ENCODE measurements around the gene LNPEP. TPM values are rescaled to one million over a fixed set of nuclear protein-coding genes. Genes with fewer than 3 reads are reported as not detected.

The LNPEP gene
- total RNA-seq, 1 donor from 2014 or later, result 19.6 TPM

- Histone ChIP-seq H3K9me3 (ENCODE audit: low read depth) (no peaks in the 10 kb centered on the region), H3F3A (ENCODE audit: low read depth) (no peaks in the 10 kb centered on the region), H3K4me3 (no peak overlapping the region), H3K27me3 (no peaks in the 10 kb centered on the region), H3K27ac (no peak overlapping the region), H3K4me2 (no peak overlapping the region), H3K79me2 (ENCODE audit: low read depth) (no peaks in the 10 kb centered on the region), H4K20me1 (ENCODE audit: low read depth) (no peaks in the 10 kb centered on the region), H2AFZ (replicated peaks) (no peak overlapping the region), H3K4me1 (peaks cover 16% of the 10 kb centered on the region), H3K9ac (no peak overlapping the region), H3K36me3 (no peaks in the 10 kb centered on the region)
- Mint-ChIP-seq H3K4me3 (no peak overlapping the region), H3K27ac (no peak overlapping the region), H3K9me3 (peaks cover 2% of the 10 kb centered on the region), H3K4me1 (peaks cover 25% of the 10 kb centered on the region), H3K36me3 (no peaks in the 10 kb centered on the region), H3K27me3 (ENCODE audit: insufficient read depth, low read depth) (peaks cover 3% of the 10 kb centered on the region)
- no peak for TF ChIP-seq CTCF (IDR thresholded peaks at IDR 0.05)
- TF ChIP-seq EZH2phosphoT487 (IDR thresholded peaks at IDR 0.05), result no peak
- TF ChIP-seq EZH2 (IDR thresholded peaks at IDR 0.05), result no peak
- DNase-seq (ENCODE audit: low spot score), result no peak
Observed at GRCh38 chr5:97067296-97067850, 131.5 kb downstream of the LNPEP start.

GRCh38 chr5:97070234-97070633, 134.4 kb downstream of the LNPEP start:
- Histone ChIP-seq H3F3A (ENCODE audit: low read depth) (no peaks in the 10 kb centered on the region), H3K4me1 (peaks cover 14% of the 10 kb centered on the region), H3K4me3 (no peak overlapping the region), H4K20me1 (ENCODE audit: low read depth) (no peaks in the 10 kb centered on the region), H3K27ac (no peak overlapping the region), H3K9me3 (ENCODE audit: low read depth) (no peaks in the 10 kb centered on the region), H2AFZ (replicated peaks) (peak overlapping the region; percentile 12), H3K4me2 (no peak overlapping the region), H3K36me3 (no peaks in the 10 kb centered on the region), H3K27me3 (no peaks in the 10 kb centered on the region), H3K79me2 (ENCODE audit: low read depth) (no peaks in the 10 kb centered on the region), H3K9ac (no peak overlapping the region)
- no peak for DNase-seq (ENCODE audit: low spot score)
- Mint-ChIP-seq H3K9me3 (peaks cover 2% of the 10 kb centered on the region), H3K36me3 (no peaks in the 10 kb centered on the region), H3K4me3 (no peak overlapping the region), H3K27ac (no peak overlapping the region), H3K27me3 (ENCODE audit: insufficient read depth, low read depth) (peaks cover 3% of the 10 kb centered on the region), H3K4me1 (peaks cover 11% of the 10 kb centered on the region)
- TF ChIP-seq EZH2 (IDR thresholded peaks at IDR 0.05) (no peak), EZH2phosphoT487 (IDR thresholded peaks at IDR 0.05) (no peak), CTCF (IDR thresholded peaks at IDR 0.05) (no peak)

DNA sequence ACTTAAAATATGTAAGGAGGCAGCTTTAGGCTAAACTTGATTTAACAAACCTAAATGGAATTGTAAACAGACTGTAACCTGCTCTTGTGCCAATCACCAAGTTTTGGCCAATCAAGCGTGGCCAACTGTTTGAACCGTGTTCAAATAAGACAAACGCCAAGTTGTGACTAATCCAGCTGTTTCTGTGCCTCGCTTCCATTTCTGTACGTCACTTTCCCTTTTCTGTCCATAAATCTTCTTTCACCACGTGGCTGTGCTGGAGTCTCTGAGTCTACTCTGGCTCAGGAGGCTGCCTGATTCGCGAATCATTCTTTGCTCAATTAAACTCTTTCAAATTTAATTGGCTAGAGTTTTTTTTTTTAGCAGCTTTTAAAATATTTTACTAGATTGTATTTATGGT, 135.2 kb downstream of the LNPEP start:
- H2AFZ ChIP-seq (replicated peaks), result no peak overlapping the region
- H3K4me2 ChIP-seq, result no peak overlapping the region
- H3K9me3 Mint-ChIP-seq, result peaks cover 2% of the 10 kb centered on the region
- H3K36me3 ChIP-seq, result no peaks in the 10 kb centered on the region
- H3K4me3 Mint-ChIP-seq, result no peak overlapping the region
- H3K27ac Mint-ChIP-seq, result no peak overlapping the region
- H3K27me3 Mint-ChIP-seq (ENCODE audit: insufficient read depth, low read depth), result peaks cover 3% of the 10 kb centered on the region
- H3K27ac ChIP-seq, result no peak overlapping the region
- no peaks in the 10 kb centered on the region for H3K9me3 ChIP-seq (ENCODE audit: low read depth)
- DNase-seq (ENCODE audit: low spot score), result no peak
- H3K27me3 ChIP-seq, result no peaks in the 10 kb centered on the region
- peaks cover 8% of the 10 kb centered on the region for H3K4me1 ChIP-seq
- TF ChIP-seq EZH2 (IDR thresholded peaks at IDR 0.05), result no peak
- no peak for TF ChIP-seq EZH2phosphoT487 (IDR thresholded peaks at IDR 0.05)
- TF ChIP-seq CTCF (IDR thresholded peaks at IDR 0.05), result no peak
- no peaks in the 10 kb centered on the region for H3K79me2 ChIP-seq (ENCODE audit: low read depth)
- no peaks in the 10 kb centered on the region for H3K36me3 Mint-ChIP-seq
- no peaks in the 10 kb centered on the region for H3F3A ChIP-seq (ENCODE audit: low read depth)
- no peak overlapping the region for H3K9ac ChIP-seq
- H3K4me1 Mint-ChIP-seq, result peaks cover 11% of the 10 kb centered on the region
- H4K20me1 ChIP-seq (ENCODE audit: low read depth), result no peaks in the 10 kb centered on the region
- H3K4me3 ChIP-seq, result no peak overlapping the region

All from neural progenitor cell (in vitro differentiated cells).